OCI-LY7 (cell line): ENCODE measurements around the gene RPL12. TPM values are rescaled to one million over a fixed set of nuclear protein-coding genes. Genes with fewer than 3 reads are reported as not detected.

Experiments
- BruUV-seq: library from RNA; stranded (reverse); fragments of 400-500 nt; replicated peaks from 2 replicates; lab custom pipeline; 2021; lab: Mats Ljungman, UMichigan
- CTCF ChIA-PET: fragments of 300-600 bp; sonication (Branson Sonifier 250); formaldehyde crosslinking; loops from one replicate; lab custom pipeline; 2022; ENCODE audit warnings: antibody characterized with exemption; ENCODE audit not compliant: unreplicated experiment; lab: Charles Lee
- POLR2A ChIA-PET: fragments of 300-600 bp; sonication (Branson Sonifier 250); formaldehyde crosslinking; loops from one replicate; lab custom pipeline; 2022; ENCODE audit warnings: antibody characterized with exemption; lab: Charles Lee
- DNase-seq: peaks from one replicate; pipeline ENCODE4 v3.0.0-alpha.2; 2015; ENCODE audit warnings: low spot score
- H2AFZ ChIP-seq: fragments of 200-600 bp; sonication (generic), shearing (Covaris generic); 2 replicates; pipeline ENCODE4 v1.6.1; 2014; ENCODE audit warnings: mild to moderate bottlenecking, antibody characterized with exemption, low read length, moderate library complexity
- H3K27ac ChIP-seq: fragments of 200-600 bp; sonication (generic); 2 replicates; pipeline ENCODE4 v1.5.1; 2014; ENCODE audit warnings: mixed run types, low read depth, mild to moderate bottlenecking, moderate library complexity, low read length, inconsistent platforms; ENCODE audit not compliant: poor library complexity, severe bottlenecking
- H3K36me3 ChIP-seq: fragments of 200-600 bp; sonication (generic); 2 replicates; pipeline ENCODE4 v1.6.1; 2014; ENCODE audit warnings: mild to moderate bottlenecking, antibody characterized with exemption, low read length, moderate library complexity, mixed read lengths; ENCODE audit not compliant: insufficient read depth
- H3K4me1 ChIP-seq: fragments of 200-600 bp; sonication (generic); 2 replicates; pipeline ENCODE4 v1.5.1; 2014; ENCODE audit warnings: mild to moderate bottlenecking, low read length; ENCODE audit not compliant: insufficient read depth, poor library complexity, severe bottlenecking
- H3K4me2 ChIP-seq: fragments of 200-600 bp; sonication (generic); 2 replicates; pipeline ENCODE4 v1.6.1; 2014; ENCODE audit warnings: mild to moderate bottlenecking, low read length
- H3K4me3 ChIP-seq: fragments of 200-600 bp; sonication (generic); 2 replicates; pipeline ENCODE4 v1.5.1; 2014; ENCODE audit warnings: mild to moderate bottlenecking, low read depth, low read length; ENCODE audit not compliant: poor library complexity, severe bottlenecking
- H3K79me2 ChIP-seq: fragments of 200-600 bp; sonication (generic); 2 replicates; pipeline ENCODE4 v1.6.1; 2016; ENCODE audit warnings: low read depth, mild to moderate bottlenecking, low read length, moderate library complexity, mixed read lengths; ENCODE audit not compliant: insufficient read depth
- H3K9me2 ChIP-seq: fragments of 200-600 bp; sonication (generic); 2 replicates; pipeline ENCODE4 v1.6.1; 2016; ENCODE audit warnings: mild to moderate bottlenecking, low read length, mixed read lengths; ENCODE audit not compliant: insufficient read depth
- H3K9me3 ChIP-seq: fragments of 200-600 bp; sonication (generic); 2 replicates; pipeline ENCODE4 v1.6.1; 2014; ENCODE audit warnings: mild to moderate bottlenecking, mixed run types, low read length, mixed read lengths
- H4K20me1 ChIP-seq: fragments of 200-600 bp; sonication (generic); 2 replicates; pipeline ENCODE4 v1.6.1; 2014; ENCODE audit warnings: mild to moderate bottlenecking, antibody characterized with exemption, low read length, moderate library complexity, mixed read lengths; ENCODE audit not compliant: insufficient read depth
- EZH2phosphoT487 ChIP-seq: fragments of 200-600 bp; sonication (generic); IDR thresholded peaks from 2 replicates; pipeline ENCODE4 v1.6.1; 2018; ENCODE audit warnings: low read depth, borderline replicate concordance, mild to moderate bottlenecking, mixed run types, antibody characterized with exemption, low read length, moderate library complexity, mixed read lengths
- intact Hi-C: fragments of 100-400 bp; cut with micrococcal nuclease; formaldehyde crosslinking; loops from one replicate; pipeline ENCODE4 v1.10.0; 2022; ENCODE audit not compliant: unreplicated experiment
- total RNA-seq, 2 experiments: library from RNA; depleted of rRNA in 1 of 2; stranded (reverse); fragments of >200 nt in 1 of 2; shearing (Covaris generic) in 1 of 2; gene quantifications; 2 replicates each; pipeline ENCODE4 v1.2.3, GENCODE V29; 2014 to 2022
- TF ChIP-seq, protein P1 (sequence below): fragments of 200-600 bp; sonication (generic); conservative IDR thresholded peaks from 2 replicates; pipeline ENCODE4 v1.5.1; 2014; ENCODE audit warnings: mild to moderate bottlenecking, antibody characterized with exemption, low read length, moderate library complexity, mixed read lengths

Gene RPL12
- total RNA-seq, 2 experiments from 2014 or later, result 1,622 to 1,868 TPM

GRCh38 chr9:127500399-127500798 lies 49.2 kb upstream of the RPL12 start:
- CTCF ChIA-PET, result no interaction called here
- TF ChIP-seq, protein P1, sequence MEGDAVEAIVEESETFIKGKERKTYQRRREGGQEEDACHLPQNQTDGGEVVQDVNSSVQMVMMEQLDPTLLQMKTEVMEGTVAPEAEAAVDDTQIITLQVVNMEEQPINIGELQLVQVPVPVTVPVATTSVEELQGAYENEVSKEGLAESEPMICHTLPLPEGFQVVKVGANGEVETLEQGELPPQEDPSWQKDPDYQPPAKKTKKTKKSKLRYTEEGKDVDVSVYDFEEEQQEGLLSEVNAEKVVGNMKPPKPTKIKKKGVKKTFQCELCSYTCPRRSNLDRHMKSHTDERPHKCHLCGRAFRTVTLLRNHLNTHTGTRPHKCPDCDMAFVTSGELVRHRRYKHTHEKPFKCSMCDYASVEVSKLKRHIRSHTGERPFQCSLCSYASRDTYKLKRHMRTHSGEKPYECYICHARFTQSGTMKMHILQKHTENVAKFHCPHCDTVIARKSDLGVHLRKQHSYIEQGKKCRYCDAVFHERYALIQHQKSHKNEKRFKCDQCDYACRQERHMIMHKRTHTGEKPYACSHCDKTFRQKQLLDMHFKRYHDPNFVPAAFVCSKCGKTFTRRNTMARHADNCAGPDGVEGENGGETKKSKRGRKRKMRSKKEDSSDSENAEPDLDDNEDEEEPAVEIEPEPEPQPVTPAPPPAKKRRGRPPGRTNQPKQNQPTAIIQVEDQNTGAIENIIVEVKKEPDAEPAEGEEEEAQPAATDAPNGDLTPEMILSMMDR, result no peak
- TF ChIP-seq EZH2phosphoT487, result no peak

DNA sequence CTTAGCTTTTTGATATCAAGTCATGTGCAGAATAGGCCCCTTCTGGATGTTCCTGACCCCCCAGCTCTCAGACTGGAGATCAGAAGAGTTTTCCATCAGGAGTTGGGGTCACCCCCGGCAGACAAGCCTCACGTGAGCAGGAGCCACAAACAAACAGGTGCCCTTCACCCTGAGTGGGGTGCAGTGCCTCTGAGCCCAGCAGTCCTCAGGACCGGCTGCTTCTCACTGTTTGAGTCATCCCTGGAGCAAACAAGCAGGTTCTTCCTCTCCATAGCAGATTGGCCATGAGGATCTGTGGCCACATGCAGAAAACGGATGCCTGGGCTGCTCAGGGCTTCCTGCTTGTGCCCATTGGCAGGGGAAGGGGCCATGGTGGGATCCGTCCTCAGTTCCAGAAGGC lies 47.1 kb upstream of the RPL12 start:
- POLR2A ChIA-PET, result no interaction called here
- H3K4me2 ChIP-seq, result no peak overlapping the region

More at GRCh38 chr9:127500399-127500798, 49.2 kb upstream of the RPL12 start:
- Histone ChIP-seq H3K27ac (no peak overlapping the region), H4K20me1 (no peaks in the 10 kb centered on the region), H3K79me2 (no peaks in the 10 kb centered on the region), H3K4me3 (no peak overlapping the region), H3K9me3 (no peaks in the 10 kb centered on the region), H3K36me3 (peaks cover 9% of the 10 kb centered on the region; the same call in 1 of the 2 replicates), H3K4me2 (no peak overlapping the region), H2AFZ (no peak overlapping the region), H3K4me1 (no peaks in the 10 kb centered on the region), H3K9me2 (no peaks in the 10 kb centered on the region)
- BruUV-seq, result no TSS peak
- no peak for DNase-seq
- intact Hi-C loops, result loop anchor here (10.0 kb wide), 2 partner anchors 374 to 424 kb away; partner anchors contain the start of gene AK1
- POLR2A ChIA-PET, result no interaction called here

More for the DNA sequence above, 47.1 kb upstream of the RPL12 start:
- BruUV-seq, result no TSS peak
- CTCF ChIA-PET, result no interaction called here
- Histone ChIP-seq H4K20me1 (no peaks in the 10 kb centered on the region), H3K4me3 (no peak overlapping the region), H3K27ac (no peak overlapping the region), H3K9me3 (no peaks in the 10 kb centered on the region), H3K36me3 (peaks cover 10% of the 10 kb centered on the region; the same call in 1 of the 2 replicates), H3K9me2 (no peaks in the 10 kb centered on the region), H3K4me1 (no peaks in the 10 kb centered on the region), H2AFZ (no peak overlapping the region), H3K79me2 (no peaks in the 10 kb centered on the region)
- DNase-seq, result no peak
- intact Hi-C loops, result no loop called here
- TF ChIP-seq, protein P1, result no peak
- TF ChIP-seq EZH2phosphoT487, result no peak
